Transverse colon (tissue), 4 donors: ENCODE results near the gene PADI2.

Experiments
- CTCF ChIP-seq, 5 experiments: fragments of 200-600 bp in 3 of 5; fragments of 450-650 bp in 2 of 5; sonication (generic) in 3 of 5; IDR thresholded peaks; 1 replicate in 2 of 5; 2 replicates in 3 of 5; pipeline ENCODE4 v1.5.1; 2016 to 2017; ENCODE audit warnings: antibody characterized with exemption in 5 of 5, inconsistent platforms in 3 of 5, mild to moderate bottlenecking in 2 of 5, moderate library complexity in 1 of 5
- POLR2AphosphoS5 ChIP-seq, 3 donors: sonication (generic); formaldehyde crosslinking; IDR thresholded peaks; one replicate each; pipeline ENCODE4 v1.6.1; 2016; ENCODE audit warnings: antibody characterized with exemption in 3 of 3

DNA sequence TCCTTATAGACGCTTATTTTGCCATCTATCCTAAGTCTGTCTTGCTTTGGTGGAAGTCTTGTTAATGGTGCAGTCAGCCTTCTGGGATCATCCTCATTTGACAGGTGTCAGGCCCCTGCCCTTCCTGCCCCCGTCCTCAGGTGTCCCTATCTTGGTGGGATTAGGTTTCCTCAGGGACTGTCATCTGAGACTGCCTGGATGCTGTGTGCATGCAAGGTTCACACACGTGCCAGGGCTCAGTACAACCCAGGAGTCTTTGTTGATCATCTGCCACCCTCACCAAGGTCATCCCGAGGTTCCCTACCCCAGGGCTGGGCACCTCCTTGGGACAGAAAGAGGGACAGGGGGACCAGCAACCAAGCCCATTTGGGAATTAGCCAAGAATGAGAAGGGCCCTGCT lies 18.0 kb downstream of the PADI2 start:
- TF ChIP-seq CTCF (IDR thresholded peaks at IDR 0.05): no peak
- no peak for TF ChIP-seq POLR2AphosphoS5 (IDR thresholded peaks at IDR 0.05)
